ENCODE results near the gene SH3RF3.

- TF ChIP-seq CTCF (IDR thresholded peaks at IDR 0.05), result no peak
- TF ChIP-seq POLR2A (IDR thresholded peaks at IDR 0.05), result no peak
- TF ChIP-seq POLR2AphosphoS5 (IDR thresholded peaks at IDR 0.05), result no peak
These were observed 286.6 kb downstream of the SH3RF3 start for GRCh38 chr2:109415581-109416013.
